HG03460 (cell line): ENCODE data around the gene NFE2L2.
"Not testable (repeated sequence)": the region's sequence is repeated elsewhere in the genome, so short reads cannot be mapped to it uniquely, and the experiment has no call there.

Experiments used
- ATAC-seq: cut with Tn5 transposase; IDR thresholded peaks from one replicate; pipeline ENCODE4 v1.9.1; 2021; ENCODE audit not compliant: unreplicated experiment

Gene NFE2L2

DNA sequence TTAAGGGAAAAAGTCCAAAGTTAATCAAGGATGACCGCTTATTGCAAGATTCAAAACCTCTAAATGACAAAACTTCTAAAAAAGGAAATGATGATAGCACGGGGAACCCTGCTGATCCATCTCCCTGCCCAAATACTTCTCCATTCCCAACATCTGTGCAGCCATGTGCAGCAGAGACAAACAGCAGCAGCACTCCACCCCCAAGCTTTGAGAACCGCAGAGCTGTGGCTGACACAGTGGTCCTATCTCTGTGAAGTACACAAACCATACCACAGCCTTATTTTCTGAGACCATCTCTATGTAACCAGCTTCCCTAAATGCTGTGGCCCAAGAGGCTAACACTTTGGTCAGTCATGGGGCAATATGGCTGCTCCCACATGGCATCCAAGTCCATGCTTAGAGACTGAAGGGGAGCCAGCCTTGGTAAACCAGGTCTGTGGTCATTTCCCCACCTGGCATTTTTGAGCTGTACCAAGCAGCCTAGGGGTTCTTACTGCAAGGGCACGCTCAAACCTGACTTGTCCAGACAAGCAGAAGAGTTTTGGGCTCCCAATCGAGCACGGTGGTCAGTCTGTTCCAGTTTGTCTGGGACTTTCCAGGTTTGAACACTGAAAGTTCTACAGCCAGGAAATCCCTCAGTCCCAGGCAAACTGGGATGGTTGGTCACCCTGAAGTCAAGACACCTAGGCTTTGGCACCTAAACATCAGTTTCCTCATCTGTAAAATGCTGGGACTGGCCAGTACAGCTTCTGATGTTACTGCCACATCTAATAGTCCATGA is 17.1 kb upstream of the NFE2L2 start:
- ATAC-seq = peak; percentile 57

GRCh38 chr2:177279847-177280246 is 15.3 kb upstream of the NFE2L2 start:
- ATAC-seq = no peak

DNA sequence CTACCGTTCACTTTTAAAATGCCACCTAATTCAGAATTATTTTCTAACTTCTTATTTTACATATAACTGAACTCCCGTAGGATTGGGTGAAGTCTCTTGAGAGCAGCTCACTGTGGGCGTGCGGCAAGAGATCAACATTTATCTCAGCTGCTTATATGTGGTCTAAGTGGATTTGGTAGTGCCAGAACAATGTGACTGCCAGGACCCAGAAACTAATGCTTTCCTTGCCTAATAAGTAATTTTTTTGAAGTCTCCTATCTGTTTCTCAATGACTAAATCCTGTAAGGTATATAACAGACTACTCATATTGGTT is 11.2 kb upstream of the NFE2L2 start:
- no peak for ATAC-seq

- ATAC-seq = no peak
These were observed 10.7 kb upstream of the NFE2L2 start for GRCh38 chr2:177275040-177275742.

DNA sequence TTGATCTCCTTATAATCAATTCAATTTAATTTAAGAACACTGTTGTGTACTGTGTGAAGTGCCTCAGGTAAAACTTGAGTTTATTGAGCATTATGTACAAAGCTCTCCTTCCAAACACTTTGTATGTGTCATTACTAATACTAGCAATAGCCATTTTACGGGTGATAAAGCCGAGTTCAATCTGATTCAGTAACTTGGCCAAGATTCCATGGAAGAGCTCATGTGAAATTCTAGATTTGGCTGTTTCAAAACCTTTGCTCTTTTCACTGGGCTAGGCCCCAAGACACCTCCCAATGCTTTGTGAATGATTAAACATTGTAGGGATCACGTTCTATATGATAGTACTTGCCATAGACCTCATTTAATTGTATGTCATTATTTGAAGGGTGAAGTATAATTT is 8.9 kb upstream of the NFE2L2 start:
- ATAC-seq = no peak

DNA sequence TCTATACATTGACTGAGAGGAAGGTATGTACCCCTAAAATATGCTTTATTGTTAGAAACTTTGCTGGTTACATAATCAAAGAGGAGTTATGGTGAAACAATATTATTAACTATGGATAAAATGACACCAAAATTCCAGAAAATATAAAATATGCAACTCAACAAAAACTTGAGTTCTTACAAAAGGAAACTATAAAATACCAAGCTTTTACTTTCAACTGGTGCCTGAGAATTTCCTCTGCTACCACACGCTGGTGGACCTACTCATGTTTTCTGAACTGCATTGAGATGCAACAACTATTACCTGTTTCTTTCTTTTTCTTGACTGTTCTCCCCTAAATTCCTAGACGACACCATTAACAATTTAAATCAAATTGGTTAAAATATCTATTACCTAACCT is 8.2 kb upstream of the NFE2L2 start:
- peak; percentile 37 for ATAC-seq

DNA sequence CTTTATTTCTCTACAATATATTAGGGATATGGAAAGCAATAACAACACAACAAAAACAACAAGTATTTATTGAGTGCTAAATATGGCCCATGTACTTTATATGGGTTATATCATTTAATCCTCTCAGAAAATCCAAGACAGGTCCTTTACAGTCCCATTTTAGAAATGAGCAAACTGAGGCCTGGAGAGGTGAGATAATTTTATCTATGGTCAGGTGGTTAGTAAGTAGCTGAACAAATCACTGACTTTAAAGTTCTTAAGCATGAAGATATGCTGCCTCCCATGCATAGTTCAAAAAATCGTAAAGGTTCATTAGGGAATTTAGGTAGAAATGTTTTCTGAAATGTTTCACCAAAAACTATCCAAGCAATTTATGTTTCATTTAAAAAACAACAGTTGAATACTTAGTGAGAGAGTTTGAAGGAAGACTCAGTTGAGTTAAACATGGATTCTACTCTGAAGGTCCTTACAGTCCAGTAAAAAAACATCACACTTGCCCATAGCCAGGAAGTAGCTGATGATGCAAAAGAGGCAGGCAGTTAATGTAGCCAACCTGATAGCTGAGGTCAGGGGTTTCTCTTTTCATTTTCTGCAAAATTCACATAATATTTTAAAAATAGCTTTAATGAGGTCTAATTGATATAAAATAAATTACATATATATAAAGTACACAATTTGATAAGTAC is 7.6 kb upstream of the NFE2L2 start:
- ATAC-seq = peak; percentile 48

DNA sequence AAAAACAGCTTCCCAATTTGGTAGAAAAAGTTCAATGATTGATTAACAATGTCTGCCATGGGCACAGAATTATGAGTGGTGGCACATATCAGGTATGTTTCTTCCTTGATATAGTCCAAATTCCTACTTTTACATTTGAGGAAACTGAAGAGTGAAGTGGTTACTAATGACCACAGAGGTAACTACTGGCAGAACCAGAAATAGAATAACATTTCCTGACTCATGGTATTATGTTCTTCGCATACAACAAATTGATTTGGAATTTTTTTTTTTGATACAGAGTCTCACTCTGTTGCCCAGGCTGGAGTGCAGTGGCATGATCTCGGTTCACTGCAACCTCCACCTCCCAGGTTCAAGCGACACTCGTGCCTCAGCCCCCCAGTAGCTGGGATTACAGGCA is 6.0 kb upstream of the NFE2L2 start:
- ATAC-seq = no peak

DNA sequence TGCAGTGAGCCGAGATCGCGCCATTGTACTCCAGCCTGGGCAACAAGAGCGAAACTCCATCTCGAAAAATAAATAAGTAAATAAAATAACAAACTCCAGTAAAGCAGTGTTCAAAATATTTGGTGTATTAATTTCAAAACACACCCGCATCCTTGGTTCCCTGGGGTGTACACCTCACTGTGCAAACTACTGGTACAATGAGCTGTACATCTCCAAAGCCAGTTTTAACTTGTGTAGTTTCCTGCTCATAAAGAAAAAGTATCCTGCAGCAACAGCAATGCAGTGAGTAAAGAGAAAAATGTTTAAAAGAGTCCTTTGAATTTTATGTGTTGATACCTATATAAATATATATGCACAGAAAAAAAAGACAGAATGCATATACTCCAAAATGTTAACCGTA is 4.4 kb upstream of the NFE2L2 start:
- no peak for ATAC-seq

GRCh38 chr2:177268187-177268871 is 3.8 kb upstream of the NFE2L2 start:
- no peak for ATAC-seq

DNA sequence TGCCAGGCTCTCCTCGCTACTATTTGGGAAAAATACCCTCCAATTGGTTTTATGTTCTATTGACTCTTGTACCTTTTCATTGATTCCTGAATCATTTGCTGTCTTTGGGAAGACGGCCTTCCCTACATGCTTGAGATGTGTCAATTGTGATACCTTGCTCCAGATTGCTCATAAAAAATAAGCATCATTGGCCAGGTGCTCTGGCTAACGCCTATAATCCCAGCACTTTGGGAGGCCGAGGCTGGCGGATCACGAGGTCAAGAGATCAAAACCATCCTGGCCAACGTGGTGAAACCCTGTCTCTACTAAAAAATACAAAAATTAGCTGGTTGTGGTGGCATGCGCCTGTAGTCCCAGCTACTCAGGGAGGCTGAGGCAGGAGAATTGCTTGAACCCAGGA is 2.4 kb upstream of the NFE2L2 start:
- not testable (repeated sequence) for ATAC-seq

- ATAC-seq = no peak
These were observed 1.6 kb upstream of the NFE2L2 start for GRCh38 chr2:177265824-177266817.

DNA sequence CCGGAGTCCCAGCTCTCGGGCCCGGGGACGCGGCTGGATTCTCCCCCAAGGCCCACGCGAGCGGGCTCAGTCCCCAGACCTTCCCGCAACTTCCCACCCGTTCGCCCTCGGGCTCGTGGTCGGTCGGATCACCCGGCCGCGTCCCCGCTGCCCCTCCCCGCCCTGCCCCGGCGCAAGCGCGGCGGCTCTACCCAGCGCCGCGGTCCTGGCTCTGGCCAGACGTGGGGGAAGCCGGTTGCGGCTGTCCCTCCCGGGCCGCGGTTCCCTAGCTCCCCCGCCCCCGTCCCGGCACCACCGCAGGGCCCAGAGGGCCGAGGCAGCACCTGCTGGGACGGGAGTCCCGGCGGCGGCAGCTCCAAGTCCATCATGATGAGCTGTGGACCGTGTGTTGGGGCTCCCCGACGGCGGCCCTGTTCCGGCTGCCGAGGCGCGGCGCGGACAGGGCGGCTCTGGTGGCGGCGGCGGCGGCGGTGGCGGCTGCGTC is 276 bp downstream of the NFE2L2 start:
- peak; percentile 18 for ATAC-seq

GRCh38 chr2:177263451-177264208 is 897 bp downstream of the NFE2L2 start:
- peak; percentile 46 for ATAC-seq

GRCh38 chr2:177262958-177263450 is 1.5 kb downstream of the NFE2L2 start:
- ATAC-seq = no peak

DNA sequence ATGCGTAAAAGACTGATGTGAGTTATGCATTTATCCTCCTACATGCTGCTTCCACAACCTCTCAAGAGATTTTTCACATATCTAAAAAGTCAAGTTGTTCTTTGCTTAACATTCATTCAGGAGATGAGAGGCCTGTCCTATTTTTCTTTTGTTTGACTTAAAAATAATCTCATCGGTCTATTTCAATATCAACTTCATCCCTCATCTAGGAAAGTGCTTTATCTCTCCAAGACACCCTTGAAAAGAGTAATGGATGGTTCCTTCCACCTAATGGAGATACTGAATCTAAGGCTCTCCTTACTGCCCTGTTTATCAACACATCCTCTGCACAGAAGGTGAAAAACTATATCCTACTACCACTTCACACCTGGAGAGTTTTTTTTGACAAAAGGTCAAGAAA is 2.4 kb downstream of the NFE2L2 start:
- no peak for ATAC-seq

DNA sequence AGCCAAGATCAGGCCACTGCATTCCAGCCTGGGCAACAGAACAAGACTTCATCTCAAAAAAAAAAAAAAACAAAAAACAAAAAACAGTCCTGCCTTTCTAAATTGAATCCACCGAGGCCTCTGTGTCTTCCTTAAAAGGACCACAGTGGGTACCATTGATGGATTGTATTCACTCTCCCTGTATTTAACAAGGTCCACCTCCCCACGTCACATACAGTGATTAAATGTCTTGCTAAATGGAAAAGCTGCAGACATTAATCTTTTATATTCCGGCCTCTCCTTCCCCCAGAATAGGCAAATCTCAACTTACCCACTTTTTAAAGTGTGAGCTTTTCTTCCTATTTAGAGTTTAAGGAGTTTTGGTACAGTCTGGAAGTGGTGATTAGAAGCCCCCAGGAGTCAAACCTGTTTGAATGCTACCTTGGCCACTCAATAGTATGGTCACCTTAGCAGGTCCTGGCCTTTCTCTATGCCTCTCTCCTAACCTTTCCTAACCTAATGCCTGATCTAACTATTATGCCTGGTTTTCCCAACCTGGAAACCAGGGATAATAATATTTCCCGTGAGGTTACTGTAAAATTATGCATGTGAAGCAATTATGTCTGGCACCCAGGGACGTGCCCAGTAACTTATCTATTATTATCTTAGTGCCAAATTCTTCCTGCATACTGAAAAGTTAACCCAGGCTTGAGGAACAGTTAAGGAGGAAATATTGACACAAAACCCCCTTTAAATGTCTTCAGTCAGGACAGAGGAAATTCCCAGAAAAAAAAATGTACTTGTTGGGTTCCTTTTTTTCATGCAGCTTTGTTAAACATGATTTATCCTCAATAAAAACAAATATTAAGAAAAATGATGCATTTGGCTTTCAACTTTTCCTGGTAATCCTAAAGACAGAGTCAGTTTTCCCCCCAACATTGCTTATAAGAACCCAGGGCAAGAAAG is 3.1 kb downstream of the NFE2L2 start:
- ATAC-seq = no peak

DNA sequence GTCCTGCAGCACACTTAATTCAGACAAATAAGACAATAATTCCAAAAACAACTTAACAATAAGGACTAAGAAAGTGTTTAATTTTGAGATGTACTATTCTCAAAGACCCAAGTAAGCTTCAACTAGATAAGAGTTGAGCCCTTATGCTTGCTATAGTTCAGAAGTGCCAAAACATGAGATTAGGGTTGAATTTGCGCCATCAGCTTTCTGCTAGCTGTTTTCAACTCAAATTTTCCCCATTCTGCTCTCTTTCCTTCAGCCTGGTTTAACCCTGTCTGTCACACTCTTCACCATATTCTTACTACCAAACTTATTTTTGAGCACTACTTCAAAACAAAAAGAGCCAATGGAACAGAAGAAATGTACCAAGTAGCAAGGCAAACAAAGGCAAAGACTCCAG is 4.1 kb downstream of the NFE2L2 start:
- ATAC-seq = no peak
